Epithelial cell of esophagus (primary cell): Measurements from ENCODE around the gene FBRSL1.
"Not testable (repeated sequence)": the region's sequence is repeated elsewhere in the genome, so short reads cannot be mapped to it uniquely, and the experiment has no call there.

Experiments used
- DNase-seq: peaks from one replicate; pipeline ENCODE4 v3.0.0; 2010; ENCODE audit warnings: low read depth
- H3K4me3 ChIP-seq: 2 replicates; pipeline ENCODE4 v1.5.1; 2011; ENCODE audit warnings: mild to moderate bottlenecking, low read length, control low read depth
- TF ChIP-seq, protein P1 (sequence below): IDR thresholded peaks from 2 replicates; pipeline ENCODE4 v1.5.1; 2011; ENCODE audit warnings: low read depth, mild to moderate bottlenecking, low read length, control low read depth, inconsistent platforms; ENCODE audit not compliant: insufficient read depth; ENCODE audit errors: missing control alignments

Gene FBRSL1

DNA sequence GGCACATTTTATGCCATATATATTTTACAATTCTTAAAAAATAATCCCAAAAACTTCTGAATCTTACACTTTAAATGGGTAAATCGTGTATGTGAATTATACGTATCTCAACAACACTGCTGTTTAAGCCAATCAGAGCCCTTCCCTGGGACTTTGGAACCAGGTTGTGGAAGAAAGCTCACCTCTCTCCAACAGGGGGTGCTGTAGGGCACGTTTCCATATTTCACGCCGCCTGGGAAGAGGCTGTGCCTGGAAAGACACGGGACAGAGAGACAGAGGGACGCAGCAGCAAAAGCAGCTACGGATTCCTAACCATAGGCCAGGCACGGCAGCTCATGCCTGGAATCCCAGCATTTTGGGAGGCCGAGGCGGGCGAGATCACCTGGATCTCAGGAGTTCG lies 29.4 kb upstream of the FBRSL1 start:
- DNase-seq: no peak
- TF ChIP-seq, protein P1, sequence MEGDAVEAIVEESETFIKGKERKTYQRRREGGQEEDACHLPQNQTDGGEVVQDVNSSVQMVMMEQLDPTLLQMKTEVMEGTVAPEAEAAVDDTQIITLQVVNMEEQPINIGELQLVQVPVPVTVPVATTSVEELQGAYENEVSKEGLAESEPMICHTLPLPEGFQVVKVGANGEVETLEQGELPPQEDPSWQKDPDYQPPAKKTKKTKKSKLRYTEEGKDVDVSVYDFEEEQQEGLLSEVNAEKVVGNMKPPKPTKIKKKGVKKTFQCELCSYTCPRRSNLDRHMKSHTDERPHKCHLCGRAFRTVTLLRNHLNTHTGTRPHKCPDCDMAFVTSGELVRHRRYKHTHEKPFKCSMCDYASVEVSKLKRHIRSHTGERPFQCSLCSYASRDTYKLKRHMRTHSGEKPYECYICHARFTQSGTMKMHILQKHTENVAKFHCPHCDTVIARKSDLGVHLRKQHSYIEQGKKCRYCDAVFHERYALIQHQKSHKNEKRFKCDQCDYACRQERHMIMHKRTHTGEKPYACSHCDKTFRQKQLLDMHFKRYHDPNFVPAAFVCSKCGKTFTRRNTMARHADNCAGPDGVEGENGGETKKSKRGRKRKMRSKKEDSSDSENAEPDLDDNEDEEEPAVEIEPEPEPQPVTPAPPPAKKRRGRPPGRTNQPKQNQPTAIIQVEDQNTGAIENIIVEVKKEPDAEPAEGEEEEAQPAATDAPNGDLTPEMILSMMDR: no peak
- H3K4me3 ChIP-seq: no peak overlapping the region

DNA sequence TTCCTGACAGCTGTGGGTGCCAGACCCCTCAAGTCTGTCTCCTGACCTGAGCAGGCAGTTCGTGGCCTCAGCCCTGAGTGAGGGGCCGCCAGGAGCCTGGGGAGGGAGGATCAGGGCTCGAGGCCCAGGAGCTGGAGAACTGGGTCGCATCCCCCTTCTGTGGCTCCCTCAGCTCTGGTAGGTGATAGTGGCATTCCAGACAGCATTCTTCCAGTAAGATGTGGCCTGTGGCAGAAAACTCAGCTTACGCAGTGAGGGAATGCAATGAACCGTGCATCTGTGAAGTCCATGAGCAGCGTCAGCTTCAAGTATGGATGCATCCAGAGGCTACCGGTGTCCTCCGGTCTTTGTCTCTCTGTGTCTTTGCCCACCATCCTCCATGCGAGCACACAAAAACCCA lies 28.4 kb upstream of the FBRSL1 start:
- DNase-seq: no peak
- H3K4me3 ChIP-seq: no peak overlapping the region
- TF ChIP-seq, protein P1: no peak

DNA sequence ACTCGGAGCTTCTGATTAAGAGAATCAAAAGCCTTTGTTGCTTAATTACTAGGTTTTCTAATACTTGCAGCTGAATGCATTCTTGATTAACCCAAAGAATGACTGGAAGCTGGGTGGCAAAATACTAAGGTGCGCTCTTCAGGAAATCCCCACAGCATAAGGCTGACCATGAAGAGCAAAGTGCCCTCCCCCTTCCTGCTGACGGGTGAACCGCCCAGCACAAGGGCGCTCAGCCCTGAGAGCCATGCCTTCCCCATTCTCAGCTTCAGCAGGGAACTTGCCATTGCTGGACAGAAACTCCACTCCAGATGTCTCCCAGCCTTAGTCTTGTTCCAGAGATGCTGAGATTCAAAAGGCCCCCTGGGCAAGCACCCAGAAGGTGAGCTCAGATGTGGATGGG lies 27.2 kb upstream of the FBRSL1 start:
- no peak overlapping the region for H3K4me3 ChIP-seq
- TF ChIP-seq, protein P1: no peak
- no peak for DNase-seq

DNA sequence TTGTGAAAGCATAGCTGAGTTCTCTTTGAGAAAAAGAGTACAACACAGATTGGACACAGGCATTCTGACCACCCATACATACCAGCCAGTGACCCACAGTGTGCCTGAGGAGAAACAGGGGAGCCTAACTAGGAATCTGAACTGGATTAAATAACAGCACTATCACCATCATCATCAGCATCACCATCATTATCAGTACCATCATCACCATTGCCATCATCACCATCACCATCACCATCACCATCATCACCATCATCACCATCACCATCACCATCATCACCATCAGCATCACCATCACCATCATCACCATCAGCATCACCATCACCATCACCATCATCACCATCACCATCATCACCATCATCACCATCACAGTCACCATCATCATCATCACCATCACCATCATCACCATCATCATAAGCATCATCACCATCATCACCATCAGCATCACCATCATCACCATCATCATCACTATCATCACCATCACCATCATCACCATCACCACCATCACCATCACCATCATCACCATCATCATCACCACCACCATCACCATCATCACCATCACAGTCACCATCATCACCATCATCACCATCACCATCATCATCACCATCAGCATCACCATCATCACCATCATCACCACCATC lies 26.5 kb upstream of the FBRSL1 start:
- not testable (repeated sequence) for DNase-seq, H3K4me3 ChIP-seq

DNA sequence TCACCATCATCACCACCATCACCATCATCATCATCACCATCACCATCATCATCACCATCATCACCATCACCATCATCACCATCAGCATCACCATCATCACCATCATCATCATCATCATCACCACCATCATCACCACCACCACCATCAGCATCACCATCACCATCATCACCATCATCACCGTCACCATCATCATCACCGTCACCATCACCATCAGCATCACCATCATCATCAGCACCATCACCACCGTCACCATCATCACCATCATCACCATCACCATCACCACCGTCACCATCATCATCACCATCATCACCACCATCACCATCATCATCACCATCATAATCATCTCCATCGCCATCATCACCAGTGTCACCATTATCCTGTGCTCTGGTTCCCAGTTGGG lies 25.6 kb upstream of the FBRSL1 start:
- not testable (repeated sequence) for H3K4me3 ChIP-seq, DNase-seq

DNA sequence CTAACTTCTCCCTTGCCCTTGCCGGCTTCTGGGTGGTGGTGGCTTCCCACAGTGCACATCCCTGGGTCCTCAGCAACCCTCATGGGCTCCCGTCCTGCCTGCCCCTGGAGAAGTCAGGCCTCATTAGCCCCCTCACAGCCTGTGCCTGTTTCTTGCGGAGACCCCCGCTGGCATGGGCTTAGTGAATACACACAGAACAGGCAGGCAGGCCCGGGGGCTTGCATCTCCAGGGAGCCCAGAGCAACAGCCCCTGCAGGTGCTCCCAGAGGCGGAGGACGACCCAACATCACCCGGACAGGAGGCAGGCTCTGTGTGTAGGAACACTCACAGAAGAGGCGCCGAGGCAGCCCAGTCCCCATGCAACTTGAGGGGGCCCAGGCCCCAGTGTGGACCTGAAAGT lies 25.1 kb upstream of the FBRSL1 start:
- TF ChIP-seq, protein P1: no peak
- no peak for DNase-seq
- H3K4me3 ChIP-seq: no peak overlapping the region

DNA sequence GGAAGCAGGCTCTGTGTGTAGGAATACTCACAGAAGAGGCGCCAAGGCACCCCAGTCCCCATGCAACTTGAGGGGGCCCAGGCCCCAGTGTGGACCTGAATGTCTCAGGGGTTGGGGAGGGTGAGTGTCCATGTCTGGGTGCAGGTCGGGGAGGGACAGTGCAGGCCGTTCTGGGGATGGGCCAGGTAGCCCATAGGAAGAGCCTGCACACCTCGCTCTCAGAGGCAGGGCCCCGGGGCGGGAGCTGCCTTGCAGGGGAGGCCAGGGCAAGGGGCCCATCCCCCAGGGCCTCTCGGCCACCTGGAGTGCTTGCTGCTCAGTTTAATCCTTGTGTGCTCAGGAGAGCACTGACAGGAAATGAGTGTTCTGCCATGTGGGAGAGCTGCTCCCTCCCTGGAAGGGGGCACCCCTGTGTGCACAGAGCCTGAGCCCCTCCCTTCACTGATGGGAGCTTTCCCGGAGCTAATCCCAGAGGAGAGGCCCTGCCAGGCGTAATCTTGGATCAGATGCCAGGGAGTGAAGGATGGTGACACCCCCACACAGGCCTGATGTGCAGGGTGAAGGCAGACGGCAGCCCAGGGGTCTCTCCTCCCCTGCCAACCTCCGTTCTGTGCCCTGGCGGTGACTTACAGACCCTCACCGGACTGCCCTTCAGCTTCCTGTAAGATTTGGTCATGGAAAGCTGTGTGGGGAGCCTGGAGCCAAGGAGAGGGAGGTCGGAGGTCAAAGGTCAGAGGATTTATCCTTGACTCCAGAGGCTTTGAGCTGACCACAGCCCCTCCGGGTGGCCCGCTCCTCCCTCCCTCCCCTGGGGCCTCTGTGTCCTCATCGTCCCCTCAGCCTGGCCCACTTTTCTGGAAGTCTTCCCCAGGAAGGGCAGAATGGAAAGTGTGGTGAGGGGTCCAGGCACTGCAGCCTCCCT lies 24.4 kb upstream of the FBRSL1 start:
- H3K4me3 ChIP-seq: no peak overlapping the region
- no peak for DNase-seq
- TF ChIP-seq, protein P1: no peak
